ENCODE measurements around the gene DDR2. TPM values are rescaled to one million over a fixed set of nuclear protein-coding genes. Genes with fewer than 3 reads are reported as not detected.

Gene DDR2
- total RNA-seq, 1 donor from 2014 or later, result 1.3 TPM

GRCh38 chr1:162644986-162645314, 12.7 kb downstream of the DDR2 start:
- TF ChIP-seq CTCF (conservative IDR thresholded peaks at IDR 0.05; ENCODE audit: low read depth, low read length), result no peak

GRCh38 chr1:162645666-162646065, 13.4 kb downstream of the DDR2 start:
- H3K4me3 ChIP-seq (ENCODE audit: low read depth, low read length), result no peak overlapping the region
- DNase-seq (ENCODE audit: low read depth), result no peak
- no peak for TF ChIP-seq CTCF (conservative IDR thresholded peaks at IDR 0.05; ENCODE audit: low read depth, low read length)

More at GRCh38 chr1:162644986-162645314, 12.7 kb downstream of the DDR2 start:
- no peak overlapping the region for H3K4me3 ChIP-seq (ENCODE audit: low read depth, low read length)
- no peak for DNase-seq (ENCODE audit: low read depth)

GRCh38 chr1:162649583-162649982, 17.3 kb downstream of the DDR2 start:
- no peak for DNase-seq (ENCODE audit: low read depth)
- TF ChIP-seq CTCF (conservative IDR thresholded peaks at IDR 0.05; ENCODE audit: low read depth, low read length), result no peak
- no peak overlapping the region for H3K4me3 ChIP-seq (ENCODE audit: low read depth, low read length)

DNA sequence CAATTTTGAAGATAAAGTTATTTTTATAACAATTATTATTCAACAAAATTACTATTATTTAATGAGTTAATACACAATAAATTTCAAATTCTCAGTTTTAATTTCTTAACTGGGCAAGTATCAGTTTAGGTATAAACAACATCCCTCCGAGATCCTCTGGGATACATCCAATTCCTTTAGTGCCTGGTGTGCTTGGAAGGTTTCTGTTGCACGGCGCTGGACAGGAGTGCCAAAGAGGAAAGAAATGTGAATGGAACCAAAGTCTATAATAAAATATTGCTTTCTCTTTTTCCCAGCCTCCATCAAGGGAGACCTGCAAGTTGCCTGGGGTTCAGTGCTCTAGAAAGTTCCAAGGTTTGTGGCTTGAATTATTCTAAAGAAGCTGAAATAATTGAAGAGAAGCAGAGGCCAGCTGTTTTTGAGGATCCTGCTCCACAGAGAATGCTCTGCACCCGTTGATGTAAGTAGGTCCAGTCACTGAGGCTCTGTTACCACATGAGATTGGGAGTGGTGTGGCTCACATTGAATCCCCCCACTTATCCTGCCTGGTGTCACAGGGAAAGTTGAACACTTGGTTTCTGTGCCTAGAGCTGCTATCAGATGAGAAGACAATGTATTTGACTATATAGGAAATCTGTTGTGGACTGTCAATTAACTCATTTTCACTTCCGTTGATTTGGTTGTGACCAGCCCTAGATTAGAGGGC, 22.8 kb downstream of the DDR2 start:
- H3K4me3 ChIP-seq (ENCODE audit: low read depth, low read length), result no peak overlapping the region
- no peak for DNase-seq (ENCODE audit: low read depth)
- no peak for TF ChIP-seq CTCF (conservative IDR thresholded peaks at IDR 0.05; ENCODE audit: low read depth, low read length)

DNA sequence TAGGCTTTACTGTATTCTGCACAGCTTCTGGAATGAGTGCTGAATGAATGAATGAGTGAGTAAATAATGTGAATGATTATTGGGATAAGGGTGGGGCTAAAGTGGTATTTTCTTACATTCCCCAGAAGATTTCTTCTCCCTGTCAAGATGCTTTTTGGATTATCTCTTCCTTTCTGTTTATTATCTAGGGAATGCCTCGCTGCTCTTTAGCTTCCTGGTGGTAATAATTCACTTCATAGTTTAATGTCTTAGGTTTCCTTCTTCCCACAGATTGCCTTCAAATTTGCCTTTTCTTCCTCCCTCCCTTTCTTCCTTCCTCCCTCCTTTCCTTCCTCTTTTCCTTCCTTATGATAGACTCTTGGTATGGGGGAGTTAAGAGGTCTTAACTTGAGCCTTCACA, 24.0 kb downstream of the DDR2 start:
- TF ChIP-seq CTCF (conservative IDR thresholded peaks at IDR 0.05; ENCODE audit: low read depth, low read length), result no peak
- DNase-seq (ENCODE audit: low read depth), result no peak
- no peak overlapping the region for H3K4me3 ChIP-seq (ENCODE audit: low read depth, low read length)

DNA sequence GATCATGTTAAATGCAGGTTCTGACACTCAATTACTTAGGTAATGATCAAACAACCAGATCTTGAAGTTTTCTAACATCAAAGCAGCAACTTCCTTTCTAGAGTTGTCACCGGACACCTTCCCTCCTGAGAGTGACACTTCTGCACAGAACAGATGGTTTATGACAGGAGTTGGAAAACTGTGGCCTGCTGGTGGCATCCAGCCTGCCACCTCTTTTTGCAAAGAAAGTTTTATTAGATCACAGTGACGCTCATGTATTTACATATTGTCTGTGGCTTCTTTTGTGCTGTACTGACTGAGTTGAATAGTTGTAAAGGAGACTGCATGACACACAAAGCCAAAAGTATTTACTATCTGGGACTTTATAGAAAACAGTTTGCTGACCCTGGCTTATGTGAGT, 28.3 kb downstream of the DDR2 start:
- DNase-seq (ENCODE audit: low read depth), result no peak
- no peak overlapping the region for H3K4me3 ChIP-seq (ENCODE audit: low read depth, low read length)
- TF ChIP-seq CTCF (conservative IDR thresholded peaks at IDR 0.05; ENCODE audit: low read depth, low read length), result no peak

- no peak for DNase-seq (ENCODE audit: low read depth)
- TF ChIP-seq CTCF (conservative IDR thresholded peaks at IDR 0.05; ENCODE audit: low read depth, low read length), result no peak
Measured at GRCh38 chr1:162661336-162661735, 29.1 kb downstream of the DDR2 start.

More at GRCh38 chr1:162661336-162661735, 29.1 kb downstream of the DDR2 start:
- no peak overlapping the region for H3K4me3 ChIP-seq (ENCODE audit: low read depth, low read length)

All from epithelial cell of proximal tubule (primary cell).